K562 (cell line): ENCODE results near the gene NUCKS1. TPM values are rescaled to one million over a fixed set of nuclear protein-coding genes. Genes with fewer than 3 reads are reported as not detected.

Experiments used
- CHAMP1 ChIP-seq: fragments of 450-650 bp; IDR thresholded peaks from 2 replicates; pipeline ENCODE4 v1.6.1; 2016; ENCODE audit warnings: mild to moderate bottlenecking
- PHF21A ChIP-seq: fragments of 450-650 bp; IDR thresholded peaks from 2 replicates; pipeline ENCODE4 v1.6.1; 2017; ENCODE audit warnings: low read depth, borderline replicate concordance
- PTRF ChIP-seq: fragments of 450-650 bp; IDR thresholded peaks from 2 replicates; pipeline ENCODE4 v1.6.1; 2016; ENCODE audit warnings: mild to moderate bottlenecking, missing genetic modification characterization, missing compliant biosample characterization
- SIX5 ChIP-seq, 2 experiments: IDR thresholded peaks; 2 replicates each; pipeline ENCODE4 v1.6.1; 2011; ENCODE audit warnings: low read length in 2 of 2, borderline replicate concordance in 1 of 2, low read depth in 1 of 2, mild to moderate bottlenecking in 1 of 2, moderate library complexity in 1 of 2; ENCODE audit not compliant: insufficient read depth in 1 of 2
- SNIP1 ChIP-seq: fragments of 450-650 bp; IDR thresholded peaks from 2 replicates; pipeline ENCODE4 v1.7.1; 2017; ENCODE audit warnings: low read depth, mild to moderate bottlenecking
- SREBF1 ChIP-seq: fragments of 150-350 bp; IDR thresholded peaks from 2 replicates; pipeline ENCODE4 v1.6.1; 2014; ENCODE audit warnings: antibody characterized with exemption, low read depth, low read length, borderline replicate concordance
- ZBTB11 ChIP-seq, 3 experiments: fragments of 200-800 bp in 1 of 3; fragments of 250-450 bp in 1 of 3; fragments of 450-650 bp in 1 of 3; sonication (Bioruptor Pico) in 1 of 3; sonication (Bioruptor generic) in 1 of 3; formaldehyde crosslinking in 1 of 3; IDR thresholded peaks; 2 replicates each; pipeline versions ENCODE4 v1.6.1 to v1.8.0; 2016 to 2022; ENCODE audit warnings: mild to moderate bottlenecking in 2 of 3, missing genetic modification characterization in 2 of 3, missing compliant biosample characterization in 1 of 3, moderate library complexity in 1 of 3
- ZNF407 ChIP-seq: fragments of 450-650 bp; IDR thresholded peaks from 2 replicates; pipeline ENCODE4 v1.6.1; 2016; ENCODE audit warnings: low read depth
- polyA plus RNA-seq, 8 experiments: library from polyadenylated mRNA; depleted of rRNA in 4 of 8; stranded (reverse) in 5 of 8; unstranded in 3 of 8; fragments of >200 nt; fragmentation: Nextera tagmentation in 2 of 8; fragmentation: Illumina TruSeq in 1 of 8; extraction: Ambion mirVana in 2 of 8; extraction: Trizol in 1 of 8; gene quantifications; 2 replicates each; pipeline versions ENCODE4 v1.2.1 to v1.2.3, GENCODE V29; 2011 to 2014; ENCODE audit warnings: inconsistent platforms in 1 of 8, missing spikeins in 1 of 8
- total RNA-seq, 7 experiments: library from RNA; depleted of rRNA in 6 of 7; stranded (reverse); fragments of >200 nt in 6 of 7; fragmentation: Illumina TruSeq in 2 of 7; extraction: Trizol in 2 of 7; gene quantifications; 2 replicates each; pipeline versions ENCODE4 v1.2.1 to v1.2.3, GENCODE V29; 2011 to 2021; ENCODE audit warnings: low replicate concordance in 1 of 7
- TF ChIP-seq, protein P1 (sequence below): sonication (generic); formaldehyde crosslinking; IDR thresholded peaks from 2 replicates; pipeline ENCODE4 v1.8.1; 2023; ENCODE audit warnings: mild to moderate bottlenecking, missing genetic modification reagents

The NUCKS1 gene
- total and polyA plus RNA-seq, 9 of the 15 experiments (the other 6 are each of a cell fraction or from before 2014, with no cell fraction given): 66.7 to 244 (median 149) TPM

DNA sequence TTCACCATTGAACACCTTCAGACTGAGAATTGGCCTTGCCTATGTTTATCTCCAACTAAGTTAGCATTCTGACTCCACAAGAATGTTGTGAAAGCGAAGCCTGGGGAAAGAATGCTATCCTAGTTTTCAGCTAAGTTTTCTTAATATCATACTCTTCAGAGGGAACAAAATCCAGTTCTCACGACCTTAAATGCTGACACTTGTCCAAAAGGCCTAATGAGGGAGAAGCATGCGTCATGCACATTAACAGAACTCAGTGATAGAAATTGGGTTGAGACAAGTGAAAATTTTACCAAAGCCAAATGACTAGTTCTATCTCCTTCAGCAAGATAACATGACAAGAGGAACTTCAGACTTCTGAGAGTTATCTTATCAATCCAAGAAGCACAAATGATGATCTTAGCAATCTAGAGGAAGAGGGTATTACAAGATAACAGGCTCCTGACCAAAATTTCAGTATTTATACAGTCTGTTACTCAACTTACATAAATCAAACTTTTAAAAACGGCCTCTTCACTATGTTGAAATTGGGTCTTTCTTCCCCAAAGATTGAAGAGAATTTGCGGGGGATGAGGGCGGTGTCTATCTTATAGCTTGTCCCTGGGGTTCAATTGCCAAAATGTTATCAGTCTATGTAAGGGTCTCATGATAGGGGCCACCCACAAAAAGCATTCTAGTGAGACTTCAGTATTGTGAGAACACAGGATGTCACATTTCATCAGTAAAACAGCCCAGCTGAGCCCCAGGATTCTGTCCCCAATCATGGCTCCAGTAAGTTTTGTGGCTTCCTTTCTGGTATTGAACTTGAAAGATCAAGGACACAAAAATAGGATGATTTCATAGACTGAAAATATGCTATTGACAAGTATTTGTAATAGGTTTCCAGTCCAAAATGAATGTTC lies 43.1 kb downstream of the NUCKS1 start (continued):
- TF ChIP-seq CHAMP1 (no peak), SIX5 (IDR thresholded peaks at IDR 0.05; ENCODE audit: borderline replicate concordance in 1 of 2, insufficient read depth in 1 of 2, low read depth in 1 of 2, low read length in 2 of 2) (no peak), PTRF (no peak), SNIP1 (no peak), ZNF407 (no peak), ZBTB11 (CRISPR knock-in tag; IDR thresholded peaks at IDR 0.05) (no peak), PHF21A (no peak), SREBF1 (no peak)
- TF ChIP-seq, protein P1, sequence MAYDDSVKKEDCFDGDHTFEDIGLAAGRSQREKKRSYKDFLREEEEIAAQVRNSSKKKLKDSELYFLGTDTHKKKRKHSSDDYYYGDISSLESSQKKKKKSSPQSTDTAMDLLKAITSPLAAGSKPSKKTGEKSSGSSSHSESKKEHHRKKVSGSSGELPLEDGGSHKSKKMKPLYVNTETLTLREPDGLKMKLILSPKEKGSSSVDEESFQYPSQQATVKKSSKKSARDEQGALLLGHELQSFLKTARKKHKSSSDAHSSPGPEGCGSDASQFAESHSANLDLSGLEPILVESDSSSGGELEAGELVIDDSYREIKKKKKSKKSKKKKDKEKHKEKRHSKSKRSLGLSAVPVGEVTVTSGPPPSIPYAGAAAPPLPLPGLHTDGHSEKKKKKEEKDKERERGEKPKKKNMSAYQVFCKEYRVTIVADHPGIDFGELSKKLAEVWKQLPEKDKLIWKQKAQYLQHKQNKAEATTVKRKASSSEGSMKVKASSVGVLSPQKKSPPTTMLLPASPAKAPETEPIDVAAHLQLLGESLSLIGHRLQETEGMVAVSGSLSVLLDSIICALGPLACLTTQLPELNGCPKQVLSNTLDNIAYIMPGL (CRISPR knock-in tag): no peak
